Tibial artery (tissue), 4 donors: Measurements from ENCODE around the gene HLA-C.

Source experiments
- DNase-seq, 2 donors: peaks; one replicate each; pipeline ENCODE4 v3.0.0-alpha.2; 2019
- H3K27ac ChIP-seq, 2 donors: fragments of 200-600 bp; sonication (generic) in 1 of 2; 1 replicate in 1 of 2; 2 replicates in 1 of 2; pipeline ENCODE4 v1.5.1; 2018 to 2019; ENCODE audit warnings: mild to moderate bottlenecking in 1 of 2
- H3K27me3 ChIP-seq, 2 donors: fragments of 200-600 bp; sonication (generic) in 1 of 2; one replicate each; pipeline versions ENCODE4 v1.5.1 to v1.6.0; 2016 to 2019
- H3K36me3 ChIP-seq, 3 donors: fragments of 200-600 bp; sonication (generic) in 2 of 3; one replicate each; pipeline ENCODE4 v1.5.1; 2016 to 2019; ENCODE audit warnings: mild to moderate bottlenecking in 2 of 3
- H3K4me1 ChIP-seq, 4 donors: fragments of 200-600 bp; sonication (generic) in 2 of 4; 1 replicate in 3 of 4; 2 replicates in 1 of 4; pipeline ENCODE4 v1.5.1; 2016 to 2019
- H3K4me3 ChIP-seq, 2 donors: fragments of 200-600 bp; sonication (generic) in 1 of 2; 1 replicate in 1 of 2; 2 replicates in 1 of 2; pipeline ENCODE4 v1.5.1; 2018 to 2019; ENCODE audit warnings: mild to moderate bottlenecking in 2 of 2
- H3K9me3 ChIP-seq, 3 donors: fragments of 200-600 bp; sonication (generic) in 1 of 3; one replicate each; pipeline ENCODE4 v1.5.1; 2016 to 2019
- intact Hi-C: fragments of 100-400 bp; cut with DNase I; formaldehyde crosslinking; loops from one replicate; pipeline ENCODE4 v1.15.0; 2023; ENCODE audit warnings: low total_unique reads
- TF ChIP-seq, protein P1 (sequence below), 2 experiments: fragments of 200-600 bp in 1 of 2; fragments of 450-650 bp in 1 of 2; IDR thresholded peaks; one replicate each; pipeline ENCODE4 v1.5.1; 2017 to 2019; ENCODE audit warnings: antibody characterized with exemption in 2 of 2, mild to moderate bottlenecking in 1 of 2, moderate library complexity in 1 of 2

The HLA-C gene

DNA sequence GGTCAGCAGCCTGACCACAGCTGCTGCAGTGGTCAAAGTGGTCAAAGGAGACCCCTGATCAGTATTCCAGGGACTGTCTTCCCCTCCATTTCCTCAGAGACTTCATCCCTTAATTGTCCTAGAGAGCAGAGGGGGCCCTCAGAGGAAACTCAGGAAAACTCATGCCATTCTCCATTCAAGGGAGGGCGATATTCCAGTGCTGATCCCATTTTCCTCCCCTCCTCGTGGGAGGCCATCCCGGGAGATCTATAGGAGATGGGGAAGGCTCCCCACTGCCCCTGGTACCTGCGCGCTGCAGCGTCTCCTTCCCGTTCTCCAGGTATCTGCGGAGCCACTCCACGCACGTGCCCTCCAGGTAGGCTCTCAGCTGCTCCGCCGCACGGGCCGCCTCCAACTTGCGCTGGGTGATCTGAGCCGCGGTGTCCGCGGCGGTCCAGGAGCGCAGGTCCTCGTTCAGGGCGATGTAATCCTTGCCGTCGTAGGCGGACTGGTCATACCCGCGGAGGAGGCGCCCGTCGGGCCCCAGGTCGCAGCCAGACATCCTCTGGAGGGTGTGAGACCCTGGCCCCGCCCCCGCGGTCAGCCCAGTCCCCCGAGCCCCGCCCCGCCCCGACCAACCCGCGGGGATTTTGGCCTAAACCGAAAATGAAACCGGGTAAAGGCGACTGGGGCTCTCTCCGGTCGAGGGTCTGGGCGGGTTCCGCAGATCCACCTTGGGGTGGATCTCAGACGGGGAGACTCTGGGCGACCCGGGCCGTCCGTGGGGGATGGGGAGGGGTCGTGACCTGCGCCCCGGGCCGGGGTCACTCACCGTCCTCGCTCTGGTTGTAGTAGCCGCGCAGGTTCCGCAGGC is 878 bp downstream of the HLA-C start:
- TF ChIP-seq, protein P1, sequence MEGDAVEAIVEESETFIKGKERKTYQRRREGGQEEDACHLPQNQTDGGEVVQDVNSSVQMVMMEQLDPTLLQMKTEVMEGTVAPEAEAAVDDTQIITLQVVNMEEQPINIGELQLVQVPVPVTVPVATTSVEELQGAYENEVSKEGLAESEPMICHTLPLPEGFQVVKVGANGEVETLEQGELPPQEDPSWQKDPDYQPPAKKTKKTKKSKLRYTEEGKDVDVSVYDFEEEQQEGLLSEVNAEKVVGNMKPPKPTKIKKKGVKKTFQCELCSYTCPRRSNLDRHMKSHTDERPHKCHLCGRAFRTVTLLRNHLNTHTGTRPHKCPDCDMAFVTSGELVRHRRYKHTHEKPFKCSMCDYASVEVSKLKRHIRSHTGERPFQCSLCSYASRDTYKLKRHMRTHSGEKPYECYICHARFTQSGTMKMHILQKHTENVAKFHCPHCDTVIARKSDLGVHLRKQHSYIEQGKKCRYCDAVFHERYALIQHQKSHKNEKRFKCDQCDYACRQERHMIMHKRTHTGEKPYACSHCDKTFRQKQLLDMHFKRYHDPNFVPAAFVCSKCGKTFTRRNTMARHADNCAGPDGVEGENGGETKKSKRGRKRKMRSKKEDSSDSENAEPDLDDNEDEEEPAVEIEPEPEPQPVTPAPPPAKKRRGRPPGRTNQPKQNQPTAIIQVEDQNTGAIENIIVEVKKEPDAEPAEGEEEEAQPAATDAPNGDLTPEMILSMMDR (IDR thresholded peaks at IDR 0.05) = no peak
- intact Hi-C loops = loop anchor here (5.0 kb wide), 1 partner anchor 79 kb away; no protein-coding TSS in a partner anchor

DNA sequence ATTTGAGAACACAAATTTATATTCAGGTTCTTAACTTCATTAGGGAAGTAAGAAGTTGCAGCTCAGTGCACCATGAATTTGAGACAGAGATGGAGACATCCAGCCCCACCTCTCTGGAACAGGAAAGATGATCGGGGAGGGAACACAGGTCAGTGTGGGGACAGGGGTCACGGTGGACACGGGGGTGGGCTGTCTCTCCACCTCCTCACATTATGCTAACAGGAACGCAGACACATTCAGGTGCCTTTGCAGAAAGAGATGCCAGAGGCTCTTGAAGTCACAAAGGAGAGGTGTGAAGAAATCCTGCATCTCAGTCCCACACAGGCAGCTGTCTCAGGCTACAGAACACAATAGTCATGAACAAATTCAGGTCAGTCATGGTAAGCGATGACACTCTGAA is 3.1 kb downstream of the HLA-C start:
- intact Hi-C loops = loop anchor here (5.0 kb wide), 1 partner anchor 83 kb away; no protein-coding TSS in a partner anchor
- H3K4me1 ChIP-seq = peaks cover 0 to 19% (median 0%) of the 10 kb centered on the region in 4 donors
- TF ChIP-seq, protein P1 (IDR thresholded peaks at IDR 0.05) = no peak

More for the DNA sequence above, 878 bp downstream of the HLA-C start:
- peak overlapping the region; percentile 91 to 100 for H3K27ac ChIP-seq
- no peaks in the 10 kb centered on the region for H3K27me3 ChIP-seq
- peaks cover 0 to 19% (median 0%) of the 10 kb centered on the region in 4 donors for H3K4me1 ChIP-seq
- peak overlapping the region; percentile 86 to 94 for H3K4me3 ChIP-seq
- no peaks in the 10 kb centered on the region for H3K9me3 ChIP-seq
- DNase-seq = peak in 1 of 2 donors; percentile 84
- H3K36me3 ChIP-seq = peaks cover 0 to 22% (median 12%) of the 10 kb centered on the region in 3 donors

DNA sequence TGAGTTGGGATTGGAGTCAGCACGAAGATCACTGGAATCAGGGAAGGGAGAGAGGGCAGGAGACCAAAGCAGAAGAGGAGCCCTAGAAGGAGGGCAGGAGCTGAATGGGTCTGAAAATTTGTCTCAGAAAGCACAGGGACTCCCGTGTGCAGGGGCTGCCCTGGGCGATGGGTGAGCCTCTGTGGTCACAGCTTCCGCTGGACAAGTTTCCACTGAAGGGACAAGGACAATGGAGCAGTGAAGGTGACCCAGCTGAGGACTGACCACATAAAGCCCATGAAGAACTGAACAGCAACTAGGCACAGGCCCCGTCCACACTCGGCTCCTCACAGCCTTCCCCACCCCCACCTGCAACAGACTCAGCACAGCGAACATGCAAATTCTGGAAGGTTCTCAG is 3.5 kb downstream of the HLA-C start:
- Histone ChIP-seq H3K27ac (no peak overlapping the region), H3K4me3 (no peak overlapping the region)
- intact Hi-C loops = loop anchor here (5.0 kb wide), 1 partner anchor 84 kb away; no protein-coding TSS in a partner anchor

More for the DNA sequence above, 3.1 kb downstream of the HLA-C start:
- no peaks in the 10 kb centered on the region for H3K9me3 ChIP-seq
- H3K27me3 ChIP-seq = no peaks in the 10 kb centered on the region
- DNase-seq = no peak
- no peak overlapping the region for H3K27ac ChIP-seq
- H3K36me3 ChIP-seq = peaks cover 0 to 22% (median 12%) of the 10 kb centered on the region in 3 donors
- H3K4me3 ChIP-seq = no peak overlapping the region

DNA sequence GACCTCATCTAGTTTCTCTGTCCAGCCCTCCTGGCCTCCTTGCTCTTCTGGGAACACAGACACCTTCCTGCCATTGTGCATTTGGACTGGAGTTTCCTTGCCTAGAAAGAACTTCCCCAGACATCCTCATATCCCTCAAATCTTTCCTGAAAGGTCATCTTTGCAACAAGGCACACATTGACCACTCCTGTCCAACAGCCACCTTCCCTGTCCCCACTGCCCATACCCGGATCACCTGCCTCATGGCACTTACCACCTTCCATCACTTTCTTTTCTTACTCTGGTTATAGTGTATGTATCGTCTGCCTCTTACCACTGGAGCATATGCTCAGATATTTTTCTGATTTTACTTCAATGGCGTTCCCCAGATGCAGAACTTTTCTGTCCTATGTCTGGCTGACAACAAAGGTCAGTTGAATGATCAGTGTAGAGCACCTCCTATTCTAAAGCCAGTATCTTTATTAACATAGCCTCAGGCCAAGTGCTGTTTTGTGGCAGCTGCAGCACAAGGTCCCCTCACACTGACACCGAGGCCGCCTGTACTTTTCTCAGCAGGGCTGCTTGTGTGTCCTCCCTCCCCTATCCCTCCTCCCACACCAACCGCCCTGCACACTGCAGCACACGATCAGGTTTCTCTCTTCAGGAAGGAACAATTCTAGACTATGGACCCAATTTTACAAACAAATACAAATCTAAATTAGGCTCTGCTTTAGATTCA is 4.1 kb downstream of the HLA-C start:
- peaks cover 0 to 22% (median 12%) of the 10 kb centered on the region in 3 donors for H3K36me3 ChIP-seq
- H3K9me3 ChIP-seq = no peaks in the 10 kb centered on the region
- intact Hi-C loops = loop anchor here (5.0 kb wide), 1 partner anchor 84 kb away; no protein-coding TSS in a partner anchor
- TF ChIP-seq, protein P1 (IDR thresholded peaks at IDR 0.05) = no peak
- no peak overlapping the region for H3K27ac ChIP-seq
- peaks cover 0 to 16% (median 0%) of the 10 kb centered on the region in 4 donors for H3K4me1 ChIP-seq
- no peak overlapping the region for H3K4me3 ChIP-seq
- no peak for DNase-seq
- H3K27me3 ChIP-seq = no peaks in the 10 kb centered on the region

More for the DNA sequence above, 3.5 kb downstream of the HLA-C start:
- DNase-seq = no peak
- no peaks in the 10 kb centered on the region for H3K27me3 ChIP-seq
- no peaks in the 10 kb centered on the region for H3K9me3 ChIP-seq
- TF ChIP-seq, protein P1 (IDR thresholded peaks at IDR 0.05) = no peak
- peaks cover 0 to 19% (median 0%) of the 10 kb centered on the region in 4 donors for H3K4me1 ChIP-seq
- H3K36me3 ChIP-seq = peaks cover 0 to 22% (median 12%) of the 10 kb centered on the region in 3 donors

DNA sequence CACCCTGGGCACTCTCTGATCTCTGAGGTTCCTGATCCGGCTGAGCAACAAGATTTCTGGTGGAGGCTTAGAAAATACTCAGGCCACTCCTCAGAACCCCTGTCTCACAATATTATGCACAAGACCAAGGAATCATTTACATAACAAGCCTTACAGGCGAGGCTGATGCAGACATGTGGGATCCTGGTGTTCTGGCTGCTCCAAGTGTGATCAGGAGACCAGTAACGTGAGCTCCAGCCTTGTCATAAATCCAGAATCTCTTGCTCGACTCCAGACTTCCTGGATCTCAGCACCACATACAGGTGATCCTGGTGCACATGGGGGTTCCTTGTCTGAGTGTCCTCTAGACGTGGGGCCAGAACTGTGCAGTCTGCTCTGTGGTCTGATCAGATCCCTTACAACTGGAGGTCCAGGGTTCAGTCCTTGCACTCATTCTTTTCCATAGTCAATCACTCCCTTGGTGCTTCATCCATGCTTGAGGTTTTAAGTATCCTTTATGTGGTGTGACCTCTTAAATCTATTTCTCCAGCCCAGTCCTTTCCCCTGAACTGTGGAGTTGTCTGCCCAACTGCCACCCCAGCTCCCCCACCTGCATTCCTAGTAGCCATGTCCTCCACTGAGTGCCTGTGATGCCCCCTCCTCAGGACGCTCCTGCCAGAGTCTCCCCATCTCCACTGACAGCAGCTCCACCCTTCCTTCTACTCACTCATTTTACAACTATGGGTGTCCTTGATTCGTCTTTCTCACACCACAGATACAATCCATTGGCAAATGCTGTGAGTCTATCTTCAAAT is 5.1 kb downstream of the HLA-C start:
- no peak for DNase-seq
- TF ChIP-seq, protein P1 (IDR thresholded peaks at IDR 0.05) = no peak
- intact Hi-C loops = loop anchor here (5.0 kb wide), 1 partner anchor 86 kb away; no protein-coding TSS in a partner anchor
- Histone ChIP-seq H3K27me3 (no peaks in the 10 kb centered on the region), H3K4me3 (no peak overlapping the region), H3K9me3 (no peaks in the 10 kb centered on the region), H3K27ac (no peak overlapping the region), H3K4me1 (peaks cover 0 to 12% (median 0%) of the 10 kb centered on the region in 4 donors), H3K36me3 (peaks cover 0 to 22% (median 12%) of the 10 kb centered on the region in 3 donors)
